Esophagus muscularis mucosa (tissue), 3 donors: Measurements from ENCODE around the gene MOGAT1.

Experiments used
- CTCF ChIP-seq, 3 experiments: fragments of 200-600 bp in 2 of 3; fragments of 450-650 bp in 1 of 3; sonication (generic) in 2 of 3; IDR thresholded peaks; one replicate each; pipeline ENCODE4 v1.5.1; 2017 to 2019; ENCODE audit warnings: antibody characterized with exemption in 3 of 3, mild to moderate bottlenecking in 2 of 3, moderate library complexity in 1 of 3
- POLR2A ChIP-seq: fragments of 450-650 bp; IDR thresholded peaks from one replicate; pipeline ENCODE4 v1.6.1; 2017; ENCODE audit warnings: antibody characterized with exemption, moderate library complexity, mild to moderate bottlenecking, low read depth
- POLR2AphosphoS5 ChIP-seq, 2 donors: sonication (generic); formaldehyde crosslinking; IDR thresholded peaks; one replicate each; pipeline ENCODE4 v1.6.1; 2017; ENCODE audit warnings: antibody characterized with exemption in 2 of 2

GRCh38 chr2:222734703-222735014 lies 63.2 kb downstream of the MOGAT1 start:
- no peak for TF ChIP-seq CTCF (IDR thresholded peaks at IDR 0.05)
- TF ChIP-seq POLR2AphosphoS5 (IDR thresholded peaks at IDR 0.05): no peak
- no peak for TF ChIP-seq POLR2A
